ENCODE measurements around the gene PHRF1. TPM values are rescaled to one million over a fixed set of nuclear protein-coding genes. Genes with fewer than 3 reads are reported as not detected.

Gene PHRF1
- total RNA-seq, 1 experiment from 2014 or later = 42.3 TPM

GRCh38 chr11:550746-551085 is 25.6 kb upstream of the PHRF1 start:
- Mint-ChIP-seq H3K27me3 (ENCODE audit: unreplicated experiment) (no peaks in the 10 kb centered on the region), H3K4me3 (ENCODE audit: low read depth, unreplicated experiment) (no peak overlapping the region), H3K9me3 (ENCODE audit: low read depth, unreplicated experiment) (no peaks in the 10 kb centered on the region), H3K36me3 (ENCODE audit: insufficient read depth, unreplicated experiment) (peaks cover 12% of the 10 kb centered on the region), H3K27ac (ENCODE audit: unreplicated experiment) (no peak overlapping the region), H3K4me1 (ENCODE audit: low read depth, unreplicated experiment) (no peaks in the 10 kb centered on the region)
- CTCF ChIA-PET = interaction anchor here (0.7 kb wide), 1 partner anchor 15 kb away, joined by 5 read pairs; no protein-coding TSS in a partner anchor
- no TSS peak for BruUV-seq (replicated peaks)
- intact Hi-C loops (cut with micrococcal nuclease; ENCODE audit: unreplicated experiment) = loop anchor here (10.0 kb wide), 1 partner anchor 174 kb away; no protein-coding TSS in a partner anchor
- TF ChIP-seq, protein P1, sequence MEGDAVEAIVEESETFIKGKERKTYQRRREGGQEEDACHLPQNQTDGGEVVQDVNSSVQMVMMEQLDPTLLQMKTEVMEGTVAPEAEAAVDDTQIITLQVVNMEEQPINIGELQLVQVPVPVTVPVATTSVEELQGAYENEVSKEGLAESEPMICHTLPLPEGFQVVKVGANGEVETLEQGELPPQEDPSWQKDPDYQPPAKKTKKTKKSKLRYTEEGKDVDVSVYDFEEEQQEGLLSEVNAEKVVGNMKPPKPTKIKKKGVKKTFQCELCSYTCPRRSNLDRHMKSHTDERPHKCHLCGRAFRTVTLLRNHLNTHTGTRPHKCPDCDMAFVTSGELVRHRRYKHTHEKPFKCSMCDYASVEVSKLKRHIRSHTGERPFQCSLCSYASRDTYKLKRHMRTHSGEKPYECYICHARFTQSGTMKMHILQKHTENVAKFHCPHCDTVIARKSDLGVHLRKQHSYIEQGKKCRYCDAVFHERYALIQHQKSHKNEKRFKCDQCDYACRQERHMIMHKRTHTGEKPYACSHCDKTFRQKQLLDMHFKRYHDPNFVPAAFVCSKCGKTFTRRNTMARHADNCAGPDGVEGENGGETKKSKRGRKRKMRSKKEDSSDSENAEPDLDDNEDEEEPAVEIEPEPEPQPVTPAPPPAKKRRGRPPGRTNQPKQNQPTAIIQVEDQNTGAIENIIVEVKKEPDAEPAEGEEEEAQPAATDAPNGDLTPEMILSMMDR (IDR thresholded peaks at IDR 0.05; ENCODE audit: unreplicated experiment) = no peak
- no peak for DNase-seq

GRCh38 chr11:551131-551530 is 25.1 kb upstream of the PHRF1 start:
- Mint-ChIP-seq H3K27me3 (ENCODE audit: unreplicated experiment) (no peaks in the 10 kb centered on the region), H3K27ac (ENCODE audit: unreplicated experiment) (no peak overlapping the region), H3K9me3 (ENCODE audit: low read depth, unreplicated experiment) (no peaks in the 10 kb centered on the region), H3K4me1 (ENCODE audit: low read depth, unreplicated experiment) (no peaks in the 10 kb centered on the region), H3K36me3 (ENCODE audit: insufficient read depth, unreplicated experiment) (peaks cover 16% of the 10 kb centered on the region), H3K4me3 (ENCODE audit: low read depth, unreplicated experiment) (no peak overlapping the region)
- intact Hi-C loops (cut with micrococcal nuclease; ENCODE audit: unreplicated experiment) = loop anchor here (10.0 kb wide), 1 partner anchor 174 kb away; no protein-coding TSS in a partner anchor
- CTCF ChIA-PET = interaction anchor here (0.7 kb wide), 1 partner anchor 15 kb away, joined by 5 read pairs; no protein-coding TSS in a partner anchor
- no peak for DNase-seq
- TF ChIP-seq, protein P1 (IDR thresholded peaks at IDR 0.05; ENCODE audit: unreplicated experiment) = no peak
- no TSS peak for BruUV-seq (replicated peaks)

- no peak for DNase-seq
- CTCF ChIA-PET = interaction anchor here (0.7 kb wide), 1 partner anchor 16 kb away, joined by 5 read pairs; no protein-coding TSS in a partner anchor
- no TSS peak for BruUV-seq (replicated peaks)
- intact Hi-C loops (cut with micrococcal nuclease; ENCODE audit: unreplicated experiment) = loop anchor here (10.0 kb wide), 1 partner anchor 173 kb away; no protein-coding TSS in a partner anchor
- no peak overlapping the region for H3K27ac Mint-ChIP-seq (ENCODE audit: unreplicated experiment)
- no peak overlapping the region for H3K4me3 Mint-ChIP-seq (ENCODE audit: low read depth, unreplicated experiment)
- no peaks in the 10 kb centered on the region for H3K4me1 Mint-ChIP-seq (ENCODE audit: low read depth, unreplicated experiment)
- H3K27me3 Mint-ChIP-seq (ENCODE audit: unreplicated experiment) = no peaks in the 10 kb centered on the region
- peaks cover 21% of the 10 kb centered on the region for H3K36me3 Mint-ChIP-seq (ENCODE audit: insufficient read depth, unreplicated experiment)
- H3K9me3 Mint-ChIP-seq (ENCODE audit: low read depth, unreplicated experiment) = no peaks in the 10 kb centered on the region
- TF ChIP-seq, protein P1 (IDR thresholded peaks at IDR 0.05; ENCODE audit: unreplicated experiment) = no peak
Observed at GRCh38 chr11:551596-551995, 24.7 kb upstream of the PHRF1 start.

GRCh38 chr11:553083-553987 is 22.9 kb upstream of the PHRF1 start:
- TF ChIP-seq, protein P1 (IDR thresholded peaks at IDR 0.05; ENCODE audit: unreplicated experiment) = no peak
- intact Hi-C loops (cut with micrococcal nuclease; ENCODE audit: unreplicated experiment) = loop anchor here (10.0 kb wide), 1 partner anchor 171 kb away; no protein-coding TSS in a partner anchor
- no peaks in the 10 kb centered on the region for H3K4me1 Mint-ChIP-seq (ENCODE audit: low read depth, unreplicated experiment)
- CTCF ChIA-PET = no interaction called here
- no peaks in the 10 kb centered on the region for H3K27me3 Mint-ChIP-seq (ENCODE audit: unreplicated experiment)
- BruUV-seq (replicated peaks) = no TSS peak
- H3K4me3 Mint-ChIP-seq (ENCODE audit: low read depth, unreplicated experiment) = peak overlapping the region; percentile 24
- no peaks in the 10 kb centered on the region for H3K9me3 Mint-ChIP-seq (ENCODE audit: low read depth, unreplicated experiment)
- peaks cover 31% of the 10 kb centered on the region for H3K36me3 Mint-ChIP-seq (ENCODE audit: insufficient read depth, unreplicated experiment)
- no peak for DNase-seq
- H3K27ac Mint-ChIP-seq (ENCODE audit: unreplicated experiment) = peak overlapping the region; percentile 33

Data from Calu3 (cell line).